Panc1 (cell line): Measurements from ENCODE around the gene GLIS1.

Experiments used
- POLR2AphosphoS5 ChIP-seq: IDR thresholded peaks from 2 replicates; pipeline ENCODE4 v1.6.1; 2012; ENCODE audit warnings: mild to moderate bottlenecking, low read depth, low read length, moderate library complexity
- TF ChIP-seq, protein P1 (sequence below): fragments of 450-650 bp; IDR thresholded peaks from 2 replicates; pipeline ENCODE4 v1.5.1; 2017; ENCODE audit warnings: mild to moderate bottlenecking
- TF ChIP-seq, protein P2 (sequence below), 2 experiments: IDR thresholded peaks; 2 replicates each; pipeline ENCODE4 v1.6.1; 2011 to 2012; ENCODE audit warnings: low read depth in 2 of 2, control low read depth in 1 of 2, low read length in 1 of 2, mild to moderate bottlenecking in 1 of 2, moderate library complexity in 1 of 2; ENCODE audit not compliant: insufficient read depth in 1 of 2

DNA sequence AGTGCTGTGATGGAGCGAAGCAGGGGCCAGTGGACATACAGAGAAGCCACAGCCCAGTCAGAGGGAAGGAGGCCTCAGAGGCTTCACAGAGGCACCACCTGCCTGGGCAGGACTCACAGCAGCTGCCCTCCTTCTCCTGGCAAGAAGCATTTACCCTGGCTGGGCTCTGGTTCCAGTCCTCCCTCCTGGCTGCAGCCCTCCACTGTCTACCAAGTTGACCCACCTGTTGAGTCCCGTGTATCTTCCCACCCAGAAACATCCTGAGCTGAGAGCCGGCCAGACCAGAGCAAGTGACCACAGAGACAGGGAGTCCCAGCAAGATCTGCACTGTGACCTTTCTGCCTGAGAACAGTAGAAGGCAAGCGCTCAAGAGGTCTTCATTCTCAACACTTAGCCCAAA, 49.7 kb downstream of the GLIS1 start:
- TF ChIP-seq, protein P1, sequence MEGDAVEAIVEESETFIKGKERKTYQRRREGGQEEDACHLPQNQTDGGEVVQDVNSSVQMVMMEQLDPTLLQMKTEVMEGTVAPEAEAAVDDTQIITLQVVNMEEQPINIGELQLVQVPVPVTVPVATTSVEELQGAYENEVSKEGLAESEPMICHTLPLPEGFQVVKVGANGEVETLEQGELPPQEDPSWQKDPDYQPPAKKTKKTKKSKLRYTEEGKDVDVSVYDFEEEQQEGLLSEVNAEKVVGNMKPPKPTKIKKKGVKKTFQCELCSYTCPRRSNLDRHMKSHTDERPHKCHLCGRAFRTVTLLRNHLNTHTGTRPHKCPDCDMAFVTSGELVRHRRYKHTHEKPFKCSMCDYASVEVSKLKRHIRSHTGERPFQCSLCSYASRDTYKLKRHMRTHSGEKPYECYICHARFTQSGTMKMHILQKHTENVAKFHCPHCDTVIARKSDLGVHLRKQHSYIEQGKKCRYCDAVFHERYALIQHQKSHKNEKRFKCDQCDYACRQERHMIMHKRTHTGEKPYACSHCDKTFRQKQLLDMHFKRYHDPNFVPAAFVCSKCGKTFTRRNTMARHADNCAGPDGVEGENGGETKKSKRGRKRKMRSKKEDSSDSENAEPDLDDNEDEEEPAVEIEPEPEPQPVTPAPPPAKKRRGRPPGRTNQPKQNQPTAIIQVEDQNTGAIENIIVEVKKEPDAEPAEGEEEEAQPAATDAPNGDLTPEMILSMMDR, result no peak
- no peak for TF ChIP-seq POLR2AphosphoS5
- TF ChIP-seq, protein P2, sequence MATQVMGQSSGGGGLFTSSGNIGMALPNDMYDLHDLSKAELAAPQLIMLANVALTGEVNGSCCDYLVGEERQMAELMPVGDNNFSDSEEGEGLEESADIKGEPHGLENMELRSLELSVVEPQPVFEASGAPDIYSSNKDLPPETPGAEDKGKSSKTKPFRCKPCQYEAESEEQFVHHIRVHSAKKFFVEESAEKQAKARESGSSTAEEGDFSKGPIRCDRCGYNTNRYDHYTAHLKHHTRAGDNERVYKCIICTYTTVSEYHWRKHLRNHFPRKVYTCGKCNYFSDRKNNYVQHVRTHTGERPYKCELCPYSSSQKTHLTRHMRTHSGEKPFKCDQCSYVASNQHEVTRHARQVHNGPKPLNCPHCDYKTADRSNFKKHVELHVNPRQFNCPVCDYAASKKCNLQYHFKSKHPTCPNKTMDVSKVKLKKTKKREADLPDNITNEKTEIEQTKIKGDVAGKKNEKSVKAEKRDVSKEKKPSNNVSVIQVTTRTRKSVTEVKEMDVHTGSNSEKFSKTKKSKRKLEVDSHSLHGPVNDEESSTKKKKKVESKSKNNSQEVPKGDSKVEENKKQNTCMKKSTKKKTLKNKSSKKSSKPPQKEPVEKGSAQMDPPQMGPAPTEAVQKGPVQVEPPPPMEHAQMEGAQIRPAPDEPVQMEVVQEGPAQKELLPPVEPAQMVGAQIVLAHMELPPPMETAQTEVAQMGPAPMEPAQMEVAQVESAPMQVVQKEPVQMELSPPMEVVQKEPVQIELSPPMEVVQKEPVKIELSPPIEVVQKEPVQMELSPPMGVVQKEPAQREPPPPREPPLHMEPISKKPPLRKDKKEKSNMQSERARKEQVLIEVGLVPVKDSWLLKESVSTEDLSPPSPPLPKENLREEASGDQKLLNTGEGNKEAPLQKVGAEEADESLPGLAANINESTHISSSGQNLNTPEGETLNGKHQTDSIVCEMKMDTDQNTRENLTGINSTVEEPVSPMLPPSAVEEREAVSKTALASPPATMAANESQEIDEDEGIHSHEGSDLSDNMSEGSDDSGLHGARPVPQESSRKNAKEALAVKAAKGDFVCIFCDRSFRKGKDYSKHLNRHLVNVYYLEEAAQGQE (IDR thresholded peaks at IDR 0.05; ENCODE audit: insufficient read depth in 1 of 2, low read depth in 2 of 2, low read length in 1 of 2), result no peak
